ENCODE measurements around the gene PEX14.

- TF ChIP-seq POLR2AphosphoS5 (IDR thresholded peaks at IDR 0.05): no peak
- TF ChIP-seq CTCF (IDR thresholded peaks at IDR 0.05): no peak
- TF ChIP-seq POLR2A (IDR thresholded peaks at IDR 0.05): no peak
- no peak for TF ChIP-seq EP300 (IDR thresholded peaks at IDR 0.05)
Observed at GRCh38 chr1:10638559-10639005, 163.8 kb downstream of the PEX14 start.
